Lower lobe of right lung (tissue), 2 donors: ENCODE results near the gene NTM. TPM values are rescaled to one million over a fixed set of nuclear protein-coding genes. Genes with fewer than 3 reads are reported as not detected.

Source experiments
- ATAC-seq, 2 donors: fragments of 200-7000 bp; cut with Tn5 transposase; one replicate each; pipeline ENCODE4 v1.9.1; 2020 to 2022; ENCODE audit warnings: mild to moderate bottlenecking in 2 of 2, moderate library complexity in 2 of 2
- DNase-seq: peaks from one replicate; pipeline ENCODE4 v3.0.0-alpha.2; 2020
- H3K27ac ChIP-seq: fragments of 200-600 bp; one replicate; pipeline ENCODE4 v1.8.0; 2022
- H3K27me3 ChIP-seq: fragments of 200-600 bp; one replicate; pipeline ENCODE4 v1.8.0; 2022; ENCODE audit warnings: low read depth
- H3K36me3 ChIP-seq: fragments of 200-600 bp; one replicate; pipeline ENCODE4 v1.8.0; 2022; ENCODE audit warnings: mild to moderate bottlenecking
- H3K4me1 ChIP-seq: fragments of 200-600 bp; one replicate; pipeline ENCODE4 v1.8.0; 2022
- H3K4me3 ChIP-seq: fragments of 200-600 bp; one replicate; pipeline ENCODE4 v1.8.0; 2022; ENCODE audit warnings: mild to moderate bottlenecking
- H3K9me3 ChIP-seq: fragments of 200-600 bp; one replicate; pipeline ENCODE4 v1.8.0; 2022
- CTCF ChIP-seq: fragments of 200-600 bp; IDR thresholded peaks from one replicate; pipeline ENCODE4 v1.8.0; 2022; ENCODE audit warnings: antibody characterized with exemption, mild to moderate bottlenecking
- intact Hi-C: fragments of 100-400 bp; cut with DNase I; formaldehyde crosslinking; loops from one replicate; pipeline ENCODE4 v1.11.0; 2022
- total RNA-seq: library from RNA; stranded (reverse); fragmentation: NEBNext Ultra II Directional; extraction: Animal tissue kit (Norgen Biotek cat#: 25700); gene quantifications from one replicate; pipeline ENCODE4 v1.2.1, GENCODE V29; 2021
- donor health status: DM: no; HTN: yes; CAD: no; lungs with severe emphysema.

The NTM gene
- total RNA-seq, 1 donor from 2014 or later = 2.3 TPM

GRCh38 chr11:132336781-132337535 is 966.5 kb downstream of the NTM start:
- no peak for TF ChIP-seq CTCF
- no peak for ATAC-seq
- Histone ChIP-seq H3K27ac (no peak overlapping the region), H3K9me3 (no peaks in the 10 kb centered on the region), H3K36me3 (no peaks in the 10 kb centered on the region), H3K4me1 (no peaks in the 10 kb centered on the region), H3K4me3 (no peak overlapping the region), H3K27me3 (no peaks in the 10 kb centered on the region)
- intact Hi-C loops = no loop called here
- no peak for DNase-seq

GRCh38 chr11:132337819-132338416 is 967.5 kb downstream of the NTM start:
- intact Hi-C loops = no loop called here
- H3K9me3 ChIP-seq = no peaks in the 10 kb centered on the region
- H3K4me1 ChIP-seq = no peaks in the 10 kb centered on the region
- DNase-seq (no peak), ATAC-seq (no peak)
- no peak overlapping the region for H3K4me3 ChIP-seq
- H3K27me3 ChIP-seq = peaks cover 3% of the 10 kb centered on the region
- no peak for TF ChIP-seq CTCF
- no peak overlapping the region for H3K27ac ChIP-seq
- H3K36me3 ChIP-seq = no peaks in the 10 kb centered on the region

GRCh38 chr11:132342408-132342807 is 972.0 kb downstream of the NTM start:
- intact Hi-C loops = no loop called here

GRCh38 chr11:132343445-132344175 is 973.2 kb downstream of the NTM start:
- H3K36me3 ChIP-seq = no peaks in the 10 kb centered on the region
- no peaks in the 10 kb centered on the region for H3K9me3 ChIP-seq
- peaks cover 12% of the 10 kb centered on the region for H3K27me3 ChIP-seq
- DNase-seq = no peak
- H3K4me3 ChIP-seq = no peak overlapping the region
- intact Hi-C loops = no loop called here
- ATAC-seq = no peak
- no peak overlapping the region for H3K27ac ChIP-seq
- H3K4me1 ChIP-seq = no peaks in the 10 kb centered on the region
- no peak for TF ChIP-seq CTCF

More at GRCh38 chr11:132342408-132342807, 972.0 kb downstream of the NTM start:
- Histone ChIP-seq H3K27ac (no peak overlapping the region), H3K9me3 (no peaks in the 10 kb centered on the region), H3K27me3 (peaks cover 5% of the 10 kb centered on the region), H3K36me3 (no peaks in the 10 kb centered on the region), H3K4me1 (no peaks in the 10 kb centered on the region), H3K4me3 (no peak overlapping the region)
- no peak for ATAC-seq
- TF ChIP-seq CTCF = no peak
- DNase-seq = no peak

GRCh38 chr11:132346558-132347148 is 976.2 kb downstream of the NTM start:
- no peaks in the 10 kb centered on the region for H3K9me3 ChIP-seq
- intact Hi-C loops = no loop called here
- H3K36me3 ChIP-seq = no peaks in the 10 kb centered on the region
- H3K27me3 ChIP-seq = peaks cover 12% of the 10 kb centered on the region
- TF ChIP-seq CTCF = no peak
- H3K4me3 ChIP-seq = no peak overlapping the region
- DNase-seq = no peak
- no peak overlapping the region for H3K27ac ChIP-seq
- no peaks in the 10 kb centered on the region for H3K4me1 ChIP-seq
- ATAC-seq = no peak
